Measurements from ENCODE around the gene ZNF549.

ZNF549 gene

DNA sequence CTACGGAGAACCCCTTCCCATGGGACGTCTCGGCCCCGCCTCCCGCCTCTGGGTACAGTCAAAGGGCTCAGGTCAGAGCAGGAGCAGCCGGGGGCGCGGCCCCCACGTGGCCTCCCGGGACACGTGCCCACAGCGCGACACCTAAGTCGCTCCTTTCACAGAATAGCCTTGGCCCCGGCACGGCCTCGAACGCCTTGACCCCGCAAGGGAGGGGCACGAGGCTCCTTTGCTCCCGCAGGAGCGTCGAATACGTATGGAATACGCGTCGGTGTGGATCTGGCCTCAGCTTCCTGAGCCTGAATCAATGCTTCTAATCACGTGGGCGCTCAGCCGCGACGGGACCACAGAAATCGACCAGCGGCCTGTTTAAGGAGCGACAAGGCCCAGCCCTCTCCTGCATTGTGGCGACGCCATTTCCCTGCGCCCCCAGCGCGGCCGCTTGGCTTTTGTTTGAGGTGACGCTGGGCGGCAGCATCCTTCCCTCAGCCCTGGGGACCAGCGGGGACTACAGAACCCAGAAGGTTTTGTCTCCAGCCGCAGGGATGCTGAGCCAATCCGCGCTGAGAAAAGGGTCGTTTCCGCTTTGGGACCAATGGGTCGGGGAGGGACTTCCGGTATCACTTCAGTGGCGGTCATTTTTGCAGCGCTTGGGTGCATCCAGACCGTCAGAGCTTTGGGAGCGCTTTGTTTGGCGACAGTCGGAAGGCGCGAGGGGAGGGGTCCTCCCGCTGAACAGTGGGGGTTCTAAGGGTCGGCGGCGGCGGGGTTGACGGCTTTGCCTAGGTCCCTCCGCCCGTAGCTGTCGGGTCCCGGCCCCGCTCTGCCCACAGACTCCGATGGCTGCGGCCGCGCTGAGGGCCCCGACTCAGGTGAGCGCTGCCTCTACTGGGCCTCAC, 56.6 kb downstream of the ZNF549 start, which contains the start of gene ZIK1:
Gene ZIK1, plus strand, starts transcription at position 625 of the 896 bp plus-strand sequence. Its CDS starts 212 bp downstream, at position 837.
- no peaks in the 10 kb centered on the region for H3K27me3 ChIP-seq (ENCODE audit: low read length)
- no peaks in the 10 kb centered on the region for H3F3A ChIP-seq (ENCODE audit: insufficient read depth)
- H3K4me3 ChIP-seq (ENCODE audit: insufficient read depth, low read length, poor library complexity, severe bottlenecking): no peak within 1 kb of the TSS
- H3K9me2 ChIP-seq (replicated peaks; ENCODE audit: insufficient read depth, low read length): no peaks in the 10 kb centered on the region
- H3K79me2 ChIP-seq (ENCODE audit: insufficient read depth, low read length): no peaks in the 10 kb centered on the region
- no peak within 1 kb of the TSS for H3K9ac ChIP-seq (ENCODE audit: low read length)
- no peak within 1 kb of the TSS for H2AFZ ChIP-seq (ENCODE audit: low read depth, low read length, severe bottlenecking)
- TF ChIP-seq CTCF (IDR thresholded peaks at IDR 0.05; ENCODE audit: insufficient read depth, low read length, poor library complexity, severe bottlenecking) (no peak), EZH2phosphoT487 (conservative IDR thresholded peaks at IDR 0.05; ENCODE audit: low read length) (no peak)
- no peak within 1 kb of the TSS for H3K27ac ChIP-seq (ENCODE audit: low read depth, low read length)
- no peaks in the 10 kb centered on the region for H4K20me1 ChIP-seq (ENCODE audit: low read depth, low read length)
- H3K36me3 ChIP-seq (ENCODE audit: low read length): no peaks in the 10 kb centered on the region
- H3K4me2 ChIP-seq (ENCODE audit: low read depth, low read length, poor library complexity, severe bottlenecking): no peak within 1 kb of the TSS
- H3K9me3 ChIP-seq (ENCODE audit: insufficient read depth, low read length): peaks cover 5% of the 10 kb centered on the region; the same call in 1 of the 2 replicates

GRCh38 chr19:57587529-57587928, 60.4 kb downstream of the ZNF549 start:
- no peaks in the 10 kb centered on the region for H3K79me2 ChIP-seq (ENCODE audit: insufficient read depth, low read length)
- H3K27ac ChIP-seq (ENCODE audit: low read depth, low read length): no peak overlapping the region

GRCh38 chr19:57599377-57599760, 72.2 kb downstream of the ZNF549 start:
- H3K9me3 ChIP-seq (ENCODE audit: insufficient read depth, low read length): peaks cover 13% of the 10 kb centered on the region; the same call in 1 of the 2 replicates
- no peak overlapping the region for H3K27ac ChIP-seq (ENCODE audit: low read depth, low read length)

More at GRCh38 chr19:57587529-57587928, 60.4 kb downstream of the ZNF549 start:
- H3K4me3 ChIP-seq (ENCODE audit: insufficient read depth, low read length, poor library complexity, severe bottlenecking): no peak overlapping the region
- no peaks in the 10 kb centered on the region for H4K20me1 ChIP-seq (ENCODE audit: low read depth, low read length)
- no peak overlapping the region for H2AFZ ChIP-seq (ENCODE audit: low read depth, low read length, severe bottlenecking)
- H3K9me2 ChIP-seq (replicated peaks; ENCODE audit: insufficient read depth, low read length): no peaks in the 10 kb centered on the region
- H3K27me3 ChIP-seq (ENCODE audit: low read length): no peaks in the 10 kb centered on the region
- TF ChIP-seq CTCF (IDR thresholded peaks at IDR 0.05; ENCODE audit: insufficient read depth, low read length, poor library complexity, severe bottlenecking) (no peak), EZH2phosphoT487 (conservative IDR thresholded peaks at IDR 0.05; ENCODE audit: low read length) (no peak)
- no peak overlapping the region for H3K9ac ChIP-seq (ENCODE audit: low read length)
- no peaks in the 10 kb centered on the region for H3F3A ChIP-seq (ENCODE audit: insufficient read depth)
- no peak overlapping the region for H3K4me2 ChIP-seq (ENCODE audit: low read depth, low read length, poor library complexity, severe bottlenecking)
- no peaks in the 10 kb centered on the region for H3K36me3 ChIP-seq (ENCODE audit: low read length)
- peaks cover 31% of the 10 kb centered on the region; the same call in 1 of the 2 replicates for H3K9me3 ChIP-seq (ENCODE audit: insufficient read depth, low read length)

More at GRCh38 chr19:57599377-57599760, 72.2 kb downstream of the ZNF549 start:
- H3K79me2 ChIP-seq (ENCODE audit: insufficient read depth, low read length): peaks cover 3% of the 10 kb centered on the region; the same call in 1 of the 2 replicates
- H3K27me3 ChIP-seq (ENCODE audit: low read length): no peaks in the 10 kb centered on the region
- peak overlapping the region; percentile 56 for H3K4me3 ChIP-seq (ENCODE audit: insufficient read depth, low read length, poor library complexity, severe bottlenecking)
- H3K4me2 ChIP-seq (ENCODE audit: low read depth, low read length, poor library complexity, severe bottlenecking): peak overlapping the region; percentile 57
- peak overlapping the region; percentile 62 for H3K9ac ChIP-seq (ENCODE audit: low read length)
- H3K9me2 ChIP-seq (replicated peaks; ENCODE audit: insufficient read depth, low read length): no peaks in the 10 kb centered on the region
- H2AFZ ChIP-seq (ENCODE audit: low read depth, low read length, severe bottlenecking): peak overlapping the region; percentile 84
- TF ChIP-seq CTCF (IDR thresholded peaks at IDR 0.05; ENCODE audit: insufficient read depth, low read length, poor library complexity, severe bottlenecking) (no peak), EZH2phosphoT487 (conservative IDR thresholded peaks at IDR 0.05; ENCODE audit: low read length) (no peak)
- no peaks in the 10 kb centered on the region for H3F3A ChIP-seq (ENCODE audit: insufficient read depth)
- H3K36me3 ChIP-seq (ENCODE audit: low read length): no peaks in the 10 kb centered on the region; the same call in 1 of the 2 replicates
- no peaks in the 10 kb centered on the region for H4K20me1 ChIP-seq (ENCODE audit: low read depth, low read length)
